ENCODE data around the gene PIP5K1B. TPM values are rescaled to one million over a fixed set of nuclear protein-coding genes. Genes with fewer than 3 reads are reported as not detected.

Gene PIP5K1B
- polyA plus RNA-seq, 1 donor (not counting 4 experiments of a cell fraction or from before 2014, with no cell fraction given), result not detected

DNA sequence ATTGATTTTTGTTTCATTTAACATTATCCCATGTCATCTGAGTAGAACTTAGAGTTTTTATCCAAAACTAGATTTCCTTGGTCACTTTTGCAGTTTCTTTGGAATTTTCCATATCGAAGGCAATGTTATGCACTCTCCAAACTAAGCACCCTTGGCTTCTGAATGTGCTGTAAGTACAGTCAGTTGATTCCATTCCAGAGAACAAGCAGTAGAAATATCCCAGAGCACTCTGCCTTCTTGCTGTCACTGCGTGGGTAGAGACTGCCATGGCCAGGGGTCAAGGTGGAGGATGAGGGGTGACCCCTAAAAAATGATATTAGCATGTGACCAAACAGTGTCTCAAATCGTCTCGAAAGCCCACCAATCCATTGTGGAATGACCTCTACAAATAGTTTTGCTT lies 36.2 kb downstream of the PIP5K1B start:
- Histone ChIP-seq H2AFZ (ENCODE audit: control insufficient read depth, low read length) (no peak overlapping the region), H3K27ac (ENCODE audit: control insufficient read depth, insufficient read depth, low read length) (no peak overlapping the region), H4K20me1 (ENCODE audit: control insufficient read depth, extremely low read depth, insufficient read depth, low read length) (no peaks in the 10 kb centered on the region), H3K79me2 (ENCODE audit: control insufficient read depth, insufficient read depth, low read length) (no peaks in the 10 kb centered on the region), H3K9me1 (ENCODE audit: control insufficient read depth, extremely low read depth, insufficient read depth, low read length) (no peaks in the 10 kb centered on the region), H3K4me2 (ENCODE audit: control insufficient read depth, extremely low read depth, insufficient read depth, low read depth, low read length) (no peak overlapping the region), H3K27me3 (ENCODE audit: control insufficient read depth, extremely low read depth, insufficient read depth, low read length) (peaks cover 3% of the 10 kb centered on the region), H3K9ac (ENCODE audit: control insufficient read depth, extremely low read depth, insufficient read depth, low read length) (no peak overlapping the region), H3K9me3 (ENCODE audit: control insufficient read depth, low read depth, low read length) (no peaks in the 10 kb centered on the region), H3K4me3 (ENCODE audit: control insufficient read depth in 2 of 3, extremely low read depth in 1 of 3, insufficient read depth in 2 of 3, low read depth in 1 of 3, low read length in 3 of 3) (no peak overlapping the region), H3K4me1 (ENCODE audit: control insufficient read depth, extremely low read depth, insufficient read depth, low read length) (no peaks in the 10 kb centered on the region), H3K36me3 (ENCODE audit: control insufficient read depth in 2 of 2, extremely low read depth in 1 of 2, insufficient read depth in 2 of 2, low read length in 2 of 2) (no peaks in the 10 kb centered on the region)
- no peak for FAIRE-seq
- no peak for TF ChIP-seq EZH2 (IDR thresholded peaks at IDR 0.05; ENCODE audit: low read length)
- TF ChIP-seq, protein P1, sequence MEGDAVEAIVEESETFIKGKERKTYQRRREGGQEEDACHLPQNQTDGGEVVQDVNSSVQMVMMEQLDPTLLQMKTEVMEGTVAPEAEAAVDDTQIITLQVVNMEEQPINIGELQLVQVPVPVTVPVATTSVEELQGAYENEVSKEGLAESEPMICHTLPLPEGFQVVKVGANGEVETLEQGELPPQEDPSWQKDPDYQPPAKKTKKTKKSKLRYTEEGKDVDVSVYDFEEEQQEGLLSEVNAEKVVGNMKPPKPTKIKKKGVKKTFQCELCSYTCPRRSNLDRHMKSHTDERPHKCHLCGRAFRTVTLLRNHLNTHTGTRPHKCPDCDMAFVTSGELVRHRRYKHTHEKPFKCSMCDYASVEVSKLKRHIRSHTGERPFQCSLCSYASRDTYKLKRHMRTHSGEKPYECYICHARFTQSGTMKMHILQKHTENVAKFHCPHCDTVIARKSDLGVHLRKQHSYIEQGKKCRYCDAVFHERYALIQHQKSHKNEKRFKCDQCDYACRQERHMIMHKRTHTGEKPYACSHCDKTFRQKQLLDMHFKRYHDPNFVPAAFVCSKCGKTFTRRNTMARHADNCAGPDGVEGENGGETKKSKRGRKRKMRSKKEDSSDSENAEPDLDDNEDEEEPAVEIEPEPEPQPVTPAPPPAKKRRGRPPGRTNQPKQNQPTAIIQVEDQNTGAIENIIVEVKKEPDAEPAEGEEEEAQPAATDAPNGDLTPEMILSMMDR (optimal IDR thresholded peaks at IDR 0.05 in 1 of 3, IDR thresholded peaks at IDR 0.05 in 1 of 3, conservative IDR thresholded peaks at IDR 0.05 in 1 of 3; ENCODE audit: extremely low read depth in 1 of 3, insufficient read depth in 2 of 3, low read length in 3 of 3), result no peak
- dilution Hi-C loops (cut with MboI; ENCODE audit: extremely low pct_ligation_motif_present, low sequenced_read_pairs), result no loop called here
- no peak for DNase-seq (ENCODE audit: low read depth, low spot score)

DNA sequence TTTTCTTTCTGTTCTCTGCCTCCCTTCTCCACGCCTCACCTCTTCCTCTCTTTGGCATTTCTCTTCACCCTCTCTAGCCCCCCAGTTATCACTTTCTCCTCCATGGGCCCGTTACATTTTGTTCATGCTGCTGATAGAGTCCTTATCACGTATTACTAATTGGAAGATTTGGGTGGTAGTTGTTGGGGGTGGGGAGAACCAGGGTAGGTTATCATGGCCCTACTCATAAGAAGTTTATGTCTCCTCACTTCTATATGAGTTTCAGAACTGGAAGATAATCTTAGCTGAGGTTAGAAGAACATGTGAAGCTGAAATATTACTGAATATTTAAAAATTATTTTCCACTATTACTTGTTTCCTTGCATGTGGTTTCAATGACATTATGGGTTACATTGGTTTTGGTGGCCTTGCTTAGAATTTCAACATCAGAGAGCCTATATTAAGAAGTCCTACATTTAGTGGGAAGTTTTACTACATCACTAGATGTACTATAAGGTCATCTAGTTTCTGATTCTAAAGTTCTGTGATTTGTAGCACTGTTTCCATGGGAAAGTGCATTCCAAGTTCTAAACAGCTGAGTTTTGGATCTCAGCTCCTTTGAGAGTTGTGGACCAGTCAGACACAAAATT lies 36.8 kb downstream of the PIP5K1B start:
- no peaks in the 10 kb centered on the region for H3K79me2 ChIP-seq (ENCODE audit: control insufficient read depth, insufficient read depth, low read length)
- H3K9ac ChIP-seq (ENCODE audit: control insufficient read depth, extremely low read depth, insufficient read depth, low read length), result no peak overlapping the region
- no peak for TF ChIP-seq EZH2 (IDR thresholded peaks at IDR 0.05; ENCODE audit: low read length)
- TF ChIP-seq, protein P1 (optimal IDR thresholded peaks at IDR 0.05 in 1 of 3, IDR thresholded peaks at IDR 0.05 in 1 of 3, conservative IDR thresholded peaks at IDR 0.05 in 1 of 3; ENCODE audit: extremely low read depth in 1 of 3, insufficient read depth in 2 of 3, low read length in 3 of 3), result no peak
- no peak overlapping the region for H3K27ac ChIP-seq (ENCODE audit: control insufficient read depth, insufficient read depth, low read length)
- H3K4me3 ChIP-seq (ENCODE audit: control insufficient read depth in 2 of 3, extremely low read depth in 1 of 3, insufficient read depth in 2 of 3, low read depth in 1 of 3, low read length in 3 of 3), result no peak overlapping the region
- H3K9me3 ChIP-seq (ENCODE audit: control insufficient read depth, low read depth, low read length), result no peaks in the 10 kb centered on the region
- H3K9me1 ChIP-seq (ENCODE audit: control insufficient read depth, extremely low read depth, insufficient read depth, low read length), result no peaks in the 10 kb centered on the region
- DNase-seq (ENCODE audit: low read depth, low spot score) (no peak), FAIRE-seq (no peak)
- H2AFZ ChIP-seq (ENCODE audit: control insufficient read depth, low read length), result no peak overlapping the region
- H3K27me3 ChIP-seq (ENCODE audit: control insufficient read depth, extremely low read depth, insufficient read depth, low read length), result peaks cover 3% of the 10 kb centered on the region
- H3K36me3 ChIP-seq (ENCODE audit: control insufficient read depth in 2 of 2, extremely low read depth in 1 of 2, insufficient read depth in 2 of 2, low read length in 2 of 2), result no peaks in the 10 kb centered on the region
- no peak overlapping the region for H3K4me2 ChIP-seq (ENCODE audit: control insufficient read depth, extremely low read depth, insufficient read depth, low read depth, low read length)
- peaks cover 3% of the 10 kb centered on the region for H3K4me1 ChIP-seq (ENCODE audit: control insufficient read depth, extremely low read depth, insufficient read depth, low read length)
- dilution Hi-C loops (cut with MboI; ENCODE audit: extremely low pct_ligation_motif_present, low sequenced_read_pairs), result no loop called here
- no peaks in the 10 kb centered on the region for H4K20me1 ChIP-seq (ENCODE audit: control insufficient read depth, extremely low read depth, insufficient read depth, low read length)
